GM19025 (cell line): Measurements from ENCODE around the gene ZNF668.
"Not testable (repeated sequence)": the region's sequence is repeated elsewhere in the genome, so short reads cannot be mapped to it uniquely, and the experiment has no call there.

Source experiments
- ATAC-seq: cut with Tn5 transposase; IDR thresholded peaks from one replicate; pipeline ENCODE4 v1.9.1; 2021; ENCODE audit warnings: mild to moderate bottlenecking, low read depth, moderate library complexity; ENCODE audit not compliant: unreplicated experiment

Gene ZNF668

GRCh38 chr16:31100876-31101641 lies 27.0 kb upstream of the ZNF668 start:
- ATAC-seq: not testable (repeated sequence)

GRCh38 chr16:31099860-31100638 lies 26.0 kb upstream of the ZNF668 start:
- ATAC-seq: no peak

GRCh38 chr16:31094424-31095120 lies 20.5 kb upstream of the ZNF668 start, which contains the start of gene VKORC1:
Gene VKORC1, minus strand, starts transcription at chr16:31094797. Its CDS starts 68 bp downstream, at chr16:31094729.
- ATAC-seq: peak; percentile 89

DNA sequence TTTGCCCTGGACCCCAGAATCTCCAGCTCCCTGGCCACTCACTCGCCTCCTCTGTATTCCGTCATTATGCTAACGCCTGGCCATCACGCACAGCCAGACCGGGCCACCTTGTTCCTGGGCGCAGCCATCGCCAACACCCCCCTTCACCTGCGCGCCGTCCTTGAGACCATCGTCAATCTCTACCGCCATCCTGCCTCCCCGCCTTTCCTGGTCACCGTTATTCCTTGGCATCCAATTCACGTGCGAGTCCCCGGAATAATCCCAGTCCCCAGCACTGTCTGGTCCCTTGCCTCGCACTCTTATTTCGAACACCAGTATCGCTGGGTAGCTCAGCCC lies 20.0 kb upstream of the ZNF668 start:
- ATAC-seq: no peak

DNA sequence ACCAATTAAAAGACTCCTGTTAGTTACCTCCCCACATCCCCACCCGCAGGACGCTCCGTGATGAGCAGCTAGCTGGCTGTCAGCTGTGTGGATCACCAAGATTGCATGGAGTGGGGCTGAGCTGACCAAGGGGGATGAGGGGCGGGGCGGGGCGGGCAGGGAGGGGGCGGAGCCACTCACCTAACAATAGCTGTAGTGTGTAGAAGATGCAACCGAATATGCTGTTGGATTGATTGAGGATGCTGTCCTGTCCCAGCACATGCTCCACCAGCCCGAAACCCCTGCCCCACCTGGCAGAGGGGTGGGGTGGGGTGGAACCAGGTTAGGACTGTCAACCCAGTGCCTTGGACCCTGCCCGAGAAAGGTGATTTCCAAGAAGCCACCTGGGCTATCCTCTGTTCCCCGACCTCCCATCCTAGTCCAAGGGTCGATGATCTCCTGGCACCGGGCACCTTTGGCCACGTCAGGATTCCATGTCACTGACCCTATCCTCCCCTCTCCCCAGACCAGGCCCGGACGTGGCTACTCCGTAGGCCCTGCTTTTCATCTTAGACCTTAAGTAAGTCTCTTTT lies 19.2 kb upstream of the ZNF668 start:
- no peak for ATAC-seq

GRCh38 chr16:31092330-31092729 lies 18.3 kb upstream of the ZNF668 start:
- no peak for ATAC-seq

- no peak for ATAC-seq
Observed at GRCh38 chr16:31090540-31090939, 16.5 kb upstream of the ZNF668 start.

DNA sequence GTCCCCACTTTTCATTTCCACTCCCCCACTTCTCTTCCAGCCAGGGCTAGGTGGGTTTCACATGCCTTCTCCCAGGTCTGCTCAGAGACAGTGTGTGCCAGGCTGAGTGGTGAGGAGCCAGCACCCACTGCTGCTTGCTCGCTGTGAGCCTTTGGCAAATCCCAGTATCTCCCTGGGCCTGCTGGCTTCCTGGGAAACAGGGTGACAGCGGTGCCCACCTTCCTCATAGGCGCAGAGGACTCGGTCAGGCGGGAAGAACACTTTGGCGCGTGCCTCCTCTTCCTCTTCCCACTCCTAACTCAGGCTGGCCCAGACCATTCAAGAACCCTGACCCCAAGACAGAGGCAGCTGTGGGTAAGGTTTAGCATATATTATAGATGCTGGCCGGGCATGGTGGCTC lies 15.2 kb upstream of the ZNF668 start:
- no peak for ATAC-seq

- no peak for ATAC-seq
Observed at GRCh38 chr16:31088459-31089183, 14.6 kb upstream of the ZNF668 start, which contains the start of gene PRSS53. Gene PRSS53, minus strand, starts transcription at chr16:31088943. Its CDS starts 134 bp downstream, at chr16:31088809.

DNA sequence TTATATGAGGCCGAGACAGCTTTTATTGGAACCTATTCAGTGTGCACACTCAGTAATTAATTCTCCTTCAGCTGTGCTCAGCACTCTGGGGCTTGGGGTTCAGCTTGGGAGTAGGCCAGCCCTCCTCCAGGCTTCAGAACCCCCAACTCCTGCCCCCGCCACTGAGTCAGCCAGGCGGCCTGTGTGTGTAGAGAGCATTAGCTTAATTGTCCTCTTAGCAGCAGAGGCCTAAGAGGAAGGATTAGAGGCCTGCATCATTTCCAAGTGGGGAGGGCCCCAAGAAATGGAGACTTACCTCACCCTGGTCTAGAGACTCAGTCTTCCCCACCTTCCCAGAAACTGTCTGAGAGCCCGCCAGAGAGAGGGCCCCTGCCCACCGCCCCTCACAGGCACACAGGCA lies 13.9 kb upstream of the ZNF668 start:
- no peak for ATAC-seq

- ATAC-seq: no peak
Observed at GRCh38 chr16:31087481-31087880, 13.4 kb upstream of the ZNF668 start.

- ATAC-seq: no peak
Observed at GRCh38 chr16:31086629-31086906, 12.5 kb upstream of the ZNF668 start.

- no peak for ATAC-seq
Observed at GRCh38 chr16:31085873-31086628, 12.0 kb upstream of the ZNF668 start.

GRCh38 chr16:31085411-31085810 lies 11.4 kb upstream of the ZNF668 start:
- no peak for ATAC-seq

- no peak for ATAC-seq
Observed at GRCh38 chr16:31084584-31085302, 10.7 kb upstream of the ZNF668 start.

DNA sequence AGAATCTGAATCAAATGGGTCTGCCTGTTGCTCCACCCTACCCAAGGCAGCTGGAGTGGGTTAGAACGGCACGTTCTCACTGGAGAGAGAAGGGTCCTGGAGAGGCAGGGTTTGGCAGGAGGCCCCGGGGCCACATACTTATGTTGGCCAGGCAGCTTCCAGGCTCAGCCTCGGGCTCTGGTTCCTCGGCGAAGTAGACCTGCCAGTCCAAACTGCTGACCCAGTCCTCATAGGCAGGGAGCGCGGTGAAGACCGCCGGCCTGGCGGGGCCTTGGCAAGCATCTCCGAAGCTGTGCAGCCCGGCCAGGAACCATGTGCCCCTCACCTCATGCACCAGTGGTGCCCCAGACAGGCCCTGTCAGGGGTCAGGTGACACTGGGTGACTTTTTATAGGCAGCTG lies 9.9 kb upstream of the ZNF668 start:
- ATAC-seq: no peak

DNA sequence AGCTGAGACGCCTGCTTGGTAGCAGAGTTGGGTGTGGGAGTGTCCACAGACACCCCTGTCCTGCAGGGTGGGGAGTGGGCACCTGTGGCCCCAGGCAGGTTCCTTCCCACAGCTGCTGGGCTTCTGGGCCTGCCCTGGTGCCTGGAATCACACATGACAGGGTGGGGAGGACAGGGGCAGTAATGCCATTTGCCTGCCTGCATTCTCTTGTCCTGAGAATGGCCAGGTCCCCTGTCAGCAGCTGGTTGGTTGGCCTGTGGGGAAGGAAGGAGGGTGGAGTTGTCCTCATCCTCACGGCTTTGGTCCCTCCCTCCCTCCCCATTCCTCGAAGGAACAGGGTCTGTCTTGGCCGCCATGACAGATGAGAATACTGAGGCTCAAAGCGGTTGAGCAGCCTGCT lies 9.5 kb upstream of the ZNF668 start:
- no peak for ATAC-seq

- no peak for ATAC-seq
Observed at GRCh38 chr16:31083081-31083480, 9.0 kb upstream of the ZNF668 start.

DNA sequence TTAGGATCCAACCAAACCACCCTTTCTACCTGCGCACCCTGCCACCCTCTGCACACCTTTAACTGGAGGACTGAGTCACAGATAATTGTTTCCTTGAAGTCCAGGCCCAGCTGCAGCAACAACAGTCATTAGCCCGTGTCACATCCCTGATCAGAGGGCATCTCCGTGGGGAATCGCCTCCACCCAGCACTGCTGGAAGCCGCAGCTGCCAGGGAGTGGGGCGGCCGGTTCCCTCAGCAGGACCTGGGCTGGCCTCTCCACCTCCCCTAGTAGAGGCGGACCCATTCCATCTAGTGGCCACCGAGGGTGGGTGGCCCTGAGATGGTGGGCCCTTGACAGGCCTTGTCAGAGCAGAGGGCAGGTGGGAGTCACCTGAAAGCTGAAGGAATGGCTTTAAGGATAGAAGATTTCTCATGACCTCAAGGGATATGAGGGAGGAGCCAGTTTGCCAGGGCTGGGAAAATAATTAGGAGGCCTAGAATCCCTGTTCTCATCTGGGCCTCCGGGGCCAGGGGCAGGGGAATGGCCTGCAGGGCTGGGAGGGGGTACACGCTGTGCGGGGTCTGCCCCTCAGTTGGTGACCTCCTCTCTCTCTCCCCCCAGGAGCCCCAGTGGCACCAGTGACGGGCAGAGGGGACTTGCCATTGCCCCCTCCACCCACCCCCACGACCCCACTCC lies 8.5 kb upstream of the ZNF668 start:
- ATAC-seq: no peak
